ENCODE results near the gene PLIN5. TPM values are rescaled to one million over a fixed set of nuclear protein-coding genes. Genes with fewer than 3 reads are reported as not detected.

PLIN5 gene
- total RNA-seq, 1 donor from 2014 or later: 17.1 TPM

DNA sequence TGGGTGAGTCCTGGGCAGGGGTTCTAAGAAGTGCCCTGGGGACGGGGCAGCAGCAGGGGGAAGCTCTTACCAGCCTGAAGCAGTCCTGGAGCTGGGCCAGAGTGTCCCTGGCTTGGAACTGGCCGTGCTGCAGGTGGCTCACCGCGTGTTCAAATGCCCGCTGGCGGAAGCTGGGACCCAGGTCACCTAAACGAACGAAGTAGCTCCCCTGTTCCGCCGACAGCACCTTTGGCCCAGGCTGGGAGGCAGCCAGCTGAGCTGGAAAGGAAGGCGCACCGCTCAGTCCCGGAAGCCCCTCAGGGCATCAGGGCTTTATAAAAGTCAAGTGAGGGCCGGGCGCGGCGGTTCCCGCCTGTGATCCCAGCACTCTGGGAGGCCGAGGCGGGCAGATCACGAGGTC, 26.3 kb downstream of the PLIN5 start:
- Histone ChIP-seq H3K4me1 (no peaks in the 10 kb centered on the region), H3K36me3 (peaks cover 0 to 17% of the 10 kb centered on the region in 2 donors), H3K27me3 (no peaks in the 10 kb centered on the region), H3K4me3 (no peak overlapping the region), H3K27ac (no peak overlapping the region), H3K9me3 (no peaks in the 10 kb centered on the region)
- intact Hi-C loops (cut with DNase I): no loop called here
- no peak for DNase-seq (ENCODE audit: low spot score in 2 of 2)
- TF ChIP-seq CTCF (IDR thresholded peaks at IDR 0.05): no peak

GRCh38 chr19:4507804-4508203, 27.2 kb downstream of the PLIN5 start:
- Histone ChIP-seq H3K9me3 (no peaks in the 10 kb centered on the region), H3K4me1 (no peaks in the 10 kb centered on the region), H3K4me3 (no peak overlapping the region), H3K27ac (no peak overlapping the region), H3K36me3 (peaks cover 6 to 26% of the 10 kb centered on the region in 2 donors), H3K27me3 (no peaks in the 10 kb centered on the region)
- DNase-seq (ENCODE audit: low spot score in 2 of 2): no peak
- intact Hi-C loops (cut with DNase I): no loop called here
- no peak for TF ChIP-seq CTCF (IDR thresholded peaks at IDR 0.05)

DNA sequence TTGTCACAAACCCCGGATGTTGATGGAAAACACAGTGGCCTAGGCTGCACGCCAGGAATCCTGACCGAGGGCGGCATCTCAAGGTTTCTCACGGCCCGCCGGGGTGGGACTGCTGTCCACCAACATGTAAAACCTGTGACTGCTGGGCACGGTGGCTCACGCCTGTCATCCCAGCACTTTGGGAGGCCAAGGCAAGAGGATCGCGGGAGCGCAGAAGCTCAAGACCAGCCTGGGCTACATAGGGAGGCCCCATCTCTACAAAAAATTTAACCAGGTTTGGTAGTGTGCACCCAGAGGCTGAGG, 27.9 kb downstream of the PLIN5 start:
- H3K27me3 ChIP-seq: no peaks in the 10 kb centered on the region
- H3K4me1 ChIP-seq: no peaks in the 10 kb centered on the region
- H3K9me3 ChIP-seq: no peaks in the 10 kb centered on the region
- no peak for DNase-seq (ENCODE audit: low spot score in 2 of 2)
- intact Hi-C loops (cut with DNase I): no loop called here
- no peak overlapping the region for H3K4me3 ChIP-seq
- H3K36me3 ChIP-seq: peaks cover 10 to 33% of the 10 kb centered on the region in 2 donors
- no peak for TF ChIP-seq CTCF (IDR thresholded peaks at IDR 0.05)
- H3K27ac ChIP-seq: no peak overlapping the region

- Histone ChIP-seq H3K4me3 (no peak overlapping the region), H3K4me1 (no peaks in the 10 kb centered on the region), H3K36me3 (peaks cover 15 to 38% of the 10 kb centered on the region in 2 donors), H3K9me3 (no peaks in the 10 kb centered on the region), H3K27me3 (no peaks in the 10 kb centered on the region), H3K27ac (no peak overlapping the region)
- TF ChIP-seq CTCF (IDR thresholded peaks at IDR 0.05): no peak
- intact Hi-C loops (cut with DNase I): no loop called here
- DNase-seq (ENCODE audit: low spot score in 2 of 2): no peak
These were observed 28.4 kb downstream of the PLIN5 start for GRCh38 chr19:4506449-4507149.

DNA sequence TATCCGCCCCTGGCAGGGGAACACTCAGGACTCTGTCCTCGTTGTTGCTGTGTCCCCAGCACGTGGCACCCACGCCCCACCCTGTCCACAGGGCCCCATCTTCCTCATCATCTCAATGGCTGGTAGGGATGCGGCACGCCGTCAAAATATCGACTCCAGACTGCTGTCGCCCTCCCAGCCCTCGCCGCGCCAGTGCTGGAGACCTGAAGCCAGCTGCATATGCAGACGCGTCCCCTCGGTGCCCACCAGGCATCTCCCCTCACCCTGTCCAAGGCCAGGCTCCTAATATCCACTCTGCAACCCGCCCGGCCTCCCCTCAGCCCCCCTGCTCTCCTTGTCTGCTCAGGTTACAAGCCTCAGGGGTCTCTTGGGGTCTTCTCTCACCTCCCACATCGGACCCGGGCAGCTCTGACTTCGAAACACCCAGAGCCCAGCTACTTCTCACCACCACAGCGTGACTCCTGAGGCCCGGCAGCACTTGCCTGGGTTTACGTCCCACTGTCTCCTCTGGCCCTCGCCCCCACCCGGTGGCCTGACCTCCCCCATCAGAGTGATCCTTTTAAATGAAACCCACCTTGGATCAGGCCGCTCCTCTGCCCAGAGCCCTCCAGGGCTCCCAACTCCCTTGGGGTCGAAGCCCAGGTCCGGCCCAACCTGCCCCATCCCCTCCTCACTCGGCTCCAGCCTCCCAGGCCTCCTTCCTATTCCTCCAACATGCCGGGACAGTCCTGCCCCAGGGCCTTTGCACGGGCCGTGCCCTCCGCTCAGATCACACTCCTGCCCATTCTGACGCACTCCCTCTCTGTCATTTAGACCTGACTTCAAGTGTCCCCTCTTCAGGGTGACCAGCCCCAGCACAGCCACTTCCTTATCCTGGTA, 29.2 kb downstream of the PLIN5 start:
- H3K27ac ChIP-seq: no peak overlapping the region
- intact Hi-C loops (cut with DNase I): no loop called here
- no peaks in the 10 kb centered on the region for H3K9me3 ChIP-seq
- H3K4me1 ChIP-seq: no peaks in the 10 kb centered on the region
- no peak for TF ChIP-seq CTCF (IDR thresholded peaks at IDR 0.05)
- no peak for DNase-seq (ENCODE audit: low spot score in 2 of 2)
- H3K4me3 ChIP-seq: no peak overlapping the region
- H3K36me3 ChIP-seq: peaks cover 23 to 46% of the 10 kb centered on the region in 2 donors
- no peaks in the 10 kb centered on the region for H3K27me3 ChIP-seq
